Measurements from ENCODE around the gene TAP2. TPM values are rescaled to one million over a fixed set of nuclear protein-coding genes. Genes with fewer than 3 reads are reported as not detected.

The TAP2 gene
- total and polyA plus RNA-seq, 2 of the 13 experiments (the other 11 are each of a cell fraction or from before 2014, with no cell fraction given): 10.3 to 17.6 TPM

DNA sequence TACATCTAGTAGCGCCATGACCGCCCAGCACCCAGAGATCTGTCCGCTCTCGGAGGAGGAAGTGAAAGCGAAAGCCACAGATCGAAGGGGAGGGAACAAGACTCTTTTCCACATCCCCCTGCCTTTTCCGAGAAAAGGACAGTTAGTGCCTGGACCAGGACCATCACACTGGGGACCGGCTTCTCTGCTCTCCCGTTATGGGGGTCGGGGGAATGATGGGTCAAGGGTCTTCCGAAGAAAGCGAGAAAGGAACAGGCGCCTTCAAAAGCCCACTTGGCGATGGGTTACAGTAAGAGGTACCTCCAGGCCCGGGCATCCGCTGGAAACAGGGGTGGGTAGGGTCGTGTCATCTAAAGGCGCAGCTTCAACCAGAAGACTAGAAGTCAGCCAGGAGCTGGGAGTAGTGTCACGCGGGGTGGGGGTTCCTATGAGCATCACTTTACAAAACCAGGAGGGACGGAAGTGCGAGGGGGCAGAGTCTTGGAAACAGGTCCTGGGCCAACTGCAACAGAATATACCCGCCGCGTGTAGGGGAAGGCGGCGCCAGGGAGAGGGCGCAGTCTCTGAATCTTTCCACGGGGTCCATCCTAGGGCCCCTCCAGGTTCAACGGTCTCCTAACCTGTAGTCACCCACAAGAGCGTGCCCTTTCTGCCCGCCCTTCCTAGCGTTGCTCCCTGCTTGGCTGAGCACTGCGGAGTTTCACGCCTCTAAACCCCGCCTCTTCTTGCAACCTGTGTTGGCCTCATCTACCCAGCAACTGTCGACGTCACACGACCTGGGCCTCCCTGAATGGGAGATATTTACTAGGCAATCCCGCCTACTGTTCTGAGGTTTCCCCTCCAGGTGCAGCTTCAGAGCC lies 5.7 kb upstream of the TAP2 start, which contains the start of gene PSMB8 (continued):
- TF ChIP-seq, protein P1, sequence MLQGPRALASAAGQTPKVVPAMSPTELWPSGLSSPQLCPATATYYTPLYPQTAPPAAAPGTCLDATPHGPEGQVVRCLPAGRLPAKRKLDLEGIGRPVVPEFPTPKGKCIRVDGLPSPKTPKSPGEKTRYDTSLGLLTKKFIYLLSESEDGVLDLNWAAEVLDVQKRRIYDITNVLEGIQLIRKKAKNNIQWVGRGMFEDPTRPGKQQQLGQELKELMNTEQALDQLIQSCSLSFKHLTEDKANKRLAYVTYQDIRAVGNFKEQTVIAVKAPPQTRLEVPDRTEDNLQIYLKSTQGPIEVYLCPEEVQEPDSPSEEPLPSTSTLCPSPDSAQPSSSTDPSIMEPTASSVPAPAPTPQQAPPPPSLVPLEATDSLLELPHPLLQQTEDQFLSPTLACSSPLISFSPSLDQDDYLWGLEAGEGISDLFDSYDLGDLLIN (CRISPR knock-in tag; IDR thresholded peaks at IDR 0.05; ENCODE audit: borderline replicate concordance): no peak
- TF ChIP-seq FLYWCH1 (CRISPR knock-in tag; IDR thresholded peaks at IDR 0.05) (no peak), SIN3B (IDR thresholded peaks at IDR 0.05; ENCODE audit: low read length) (no peak), SKI (IDR thresholded peaks at IDR 0.05; ENCODE audit: partially characterized antibody) (no peak), TBP (CRISPR knock-in tag; IDR thresholded peaks at IDR 0.05) (no peak), ZNF616 (CRISPR knock-in tag; IDR thresholded peaks at IDR 0.05; ENCODE audit: low read depth) (peak; percentile 60; the same call in 1 of the 2 replicates), SNAPC2 (CRISPR knock-in tag; IDR thresholded peaks at IDR 0.05) (peak; percentile 84; the same call in 1 of the 2 replicates), PPARG (CRISPR knock-in tag; conservative IDR thresholded peaks at IDR 0.05) (no peak), ZNF746 (CRISPR knock-in tag; IDR thresholded peaks at IDR 0.05) (peak; percentile 27; the same call in 1 of the 2 replicates), ZNF143 (CRISPR knock-in tag; IDR thresholded peaks at IDR 0.05) (no peak), ZNF501 (CRISPR knock-in tag; IDR thresholded peaks at IDR 0.05) (peak; percentile 75), CHD2 (IDR thresholded peaks at IDR 0.05; ENCODE audit: low read depth, low read length) (no peak), ZNF552 (CRISPR knock-in tag; IDR thresholded peaks at IDR 0.05; ENCODE audit: borderline replicate concordance) (no peak), IKZF4 (CRISPR knock-in tag; IDR thresholded peaks at IDR 0.05; ENCODE audit: borderline replicate concordance, low read depth, not compliant biosample characterization) (peak; percentile 15), SP140L (CRISPR knock-in tag; IDR thresholded peaks at IDR 0.05; ENCODE audit: borderline replicate concordance) (no peak), ZNF776 (CRISPR knock-in tag; IDR thresholded peaks at IDR 0.05) (no peak), ZNF605 (CRISPR knock-in tag; IDR thresholded peaks at IDR 0.05) (no peak; the same call in none of the 2 replicates), SP5 (CRISPR knock-in tag; IDR thresholded peaks at IDR 0.05; ENCODE audit: borderline replicate concordance, low read depth) (peak; percentile 56), ZNF10 (CRISPR knock-in tag; IDR thresholded peaks at IDR 0.05; ENCODE audit: borderline replicate concordance, low read depth) (no peak), SMAD1 (CRISPR knock-in tag; IDR thresholded peaks at IDR 0.05; ENCODE audit: borderline replicate concordance, low read depth) (no peak), NCOA2 (CRISPR knock-in tag; IDR thresholded peaks at IDR 0.05) (no peak; the same call in 1 of the 2 replicates), KDM2A (CRISPR knock-in tag; IDR thresholded peaks at IDR 0.05; ENCODE audit: borderline replicate concordance, low read depth) (peak; percentile 85), ZNF180 (CRISPR knock-in tag; IDR thresholded peaks at IDR 0.05; ENCODE audit: borderline replicate concordance, low read depth) (no peak), HOXD1 (CRISPR knock-in tag; IDR thresholded peaks at IDR 0.05) (no peak), ZNF678 (CRISPR knock-in tag; IDR thresholded peaks at IDR 0.05) (peak; percentile 44; the same call in 1 of the 2 replicates), GATA4 (IDR thresholded peaks at IDR 0.05; ENCODE audit: borderline replicate concordance, low read depth) (no peak), TSC22D2 (CRISPR knock-in tag; IDR thresholded peaks at IDR 0.05; ENCODE audit: borderline replicate concordance) (no peak)
- TF ChIP-seq, protein P2, sequence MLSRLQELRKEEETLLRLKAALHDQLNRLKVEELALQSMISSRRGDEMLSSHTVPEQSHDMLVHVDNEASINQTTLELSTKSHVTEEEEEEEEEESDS (CRISPR knock-in tag; IDR thresholded peaks at IDR 0.05; ENCODE audit: borderline replicate concordance): no peak
- TF ChIP-seq, protein P3, sequence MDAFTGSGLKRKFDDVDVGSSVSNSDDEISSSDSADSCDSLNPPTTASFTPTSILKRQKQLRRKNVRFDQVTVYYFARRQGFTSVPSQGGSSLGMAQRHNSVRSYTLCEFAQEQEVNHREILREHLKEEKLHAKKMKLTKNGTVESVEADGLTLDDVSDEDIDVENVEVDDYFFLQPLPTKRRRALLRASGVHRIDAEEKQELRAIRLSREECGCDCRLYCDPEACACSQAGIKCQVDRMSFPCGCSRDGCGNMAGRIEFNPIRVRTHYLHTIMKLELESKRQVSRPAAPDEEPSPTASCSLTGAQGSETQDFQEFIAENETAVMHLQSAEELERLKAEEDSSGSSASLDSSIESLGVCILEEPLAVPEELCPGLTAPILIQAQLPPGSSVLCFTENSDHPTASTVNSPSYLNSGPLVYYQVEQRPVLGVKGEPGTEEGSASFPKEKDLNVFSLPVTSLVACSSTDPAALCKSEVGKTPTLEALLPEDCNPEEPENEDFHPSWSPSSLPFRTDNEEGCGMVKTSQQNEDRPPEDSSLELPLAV (CRISPR knock-in tag; conservative IDR thresholded peaks at IDR 0.05; ENCODE audit: low read depth): no peak
